UCSD-AML1 (cell line): ENCODE data around the gene LZTFL1.

Experiments used
- DNase-seq: peaks from one replicate; lab custom pipeline; 2025; ENCODE audit not compliant: unreplicated experiment; lab: John Stamatoyannopoulos, UW

LZTFL1 gene

GRCh38 chr3:45814322-45814721, 27.6 kb downstream of the LZTFL1 start:
- no peak for DNase-seq

DNA sequence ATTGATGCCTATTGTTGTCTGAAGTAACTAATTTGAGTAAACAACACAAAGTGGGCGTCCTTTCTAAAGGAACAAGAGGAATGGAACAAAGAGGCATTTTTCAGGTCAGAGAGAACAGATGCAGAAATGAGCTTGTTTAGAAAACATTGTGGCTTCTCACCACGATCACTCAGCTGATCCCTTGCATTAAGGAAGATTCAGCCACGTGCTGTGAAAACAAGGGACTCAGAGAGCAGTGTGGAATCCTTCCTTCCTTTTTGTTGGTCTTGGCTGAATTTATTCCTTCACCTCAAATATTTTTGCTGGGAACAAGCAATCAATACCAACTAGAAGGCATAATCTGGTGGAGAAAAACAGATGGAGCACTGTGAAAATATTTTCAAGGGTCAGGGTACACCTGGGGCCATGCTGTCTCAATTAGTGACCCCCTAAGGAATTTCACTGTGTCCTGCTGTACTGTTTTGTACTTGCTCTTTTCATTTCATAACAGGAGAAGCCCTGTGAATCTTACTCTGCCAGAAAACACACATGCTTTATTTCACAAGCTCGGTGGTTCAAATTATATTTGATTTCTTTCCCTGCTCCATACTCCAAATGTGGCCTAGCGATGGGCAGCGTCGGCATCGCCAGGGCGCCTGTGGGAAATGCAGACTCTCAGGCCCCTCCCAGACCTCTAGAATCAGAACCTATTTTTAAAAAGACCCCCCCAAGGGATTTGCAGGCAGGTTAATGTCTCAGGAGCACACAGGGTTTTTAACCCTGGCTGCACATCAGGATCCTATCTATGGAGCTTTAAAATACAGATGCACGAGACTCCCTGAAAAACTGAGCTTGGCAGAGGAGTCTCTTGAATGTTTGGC, 34.0 kb downstream of the LZTFL1 start:
- DNase-seq = no peak

GRCh38 chr3:45807133-45807532, 34.8 kb downstream of the LZTFL1 start:
- no peak for DNase-seq

GRCh38 chr3:45806072-45806471, 35.8 kb downstream of the LZTFL1 start:
- no peak for DNase-seq

GRCh38 chr3:45803252-45803935, 38.5 kb downstream of the LZTFL1 start:
- DNase-seq = no peak

GRCh38 chr3:45802146-45802545, 39.8 kb downstream of the LZTFL1 start:
- DNase-seq = no peak

- no peak for DNase-seq
These were observed 41.3 kb downstream of the LZTFL1 start for GRCh38 chr3:45800611-45801010.

DNA sequence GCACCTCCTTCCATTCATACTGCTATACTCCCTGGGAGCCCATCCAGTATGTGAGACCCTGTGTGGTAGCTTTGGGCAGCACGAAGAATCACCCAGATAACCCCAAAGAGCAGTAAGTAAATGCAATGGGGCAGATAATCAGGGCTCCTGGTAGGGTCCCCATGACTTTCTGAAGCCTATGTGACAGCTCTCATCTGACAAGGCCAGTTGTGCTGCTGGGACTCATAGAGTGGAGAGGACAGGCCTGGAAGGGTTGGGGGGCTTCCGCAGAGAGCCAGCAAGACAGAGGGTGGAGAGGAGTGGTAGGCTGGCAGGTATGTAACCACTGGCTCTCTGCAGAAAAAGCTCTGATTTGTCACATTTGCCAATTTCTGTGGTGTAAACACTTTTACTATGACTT, 42.3 kb downstream of the LZTFL1 start:
- DNase-seq = no peak

DNA sequence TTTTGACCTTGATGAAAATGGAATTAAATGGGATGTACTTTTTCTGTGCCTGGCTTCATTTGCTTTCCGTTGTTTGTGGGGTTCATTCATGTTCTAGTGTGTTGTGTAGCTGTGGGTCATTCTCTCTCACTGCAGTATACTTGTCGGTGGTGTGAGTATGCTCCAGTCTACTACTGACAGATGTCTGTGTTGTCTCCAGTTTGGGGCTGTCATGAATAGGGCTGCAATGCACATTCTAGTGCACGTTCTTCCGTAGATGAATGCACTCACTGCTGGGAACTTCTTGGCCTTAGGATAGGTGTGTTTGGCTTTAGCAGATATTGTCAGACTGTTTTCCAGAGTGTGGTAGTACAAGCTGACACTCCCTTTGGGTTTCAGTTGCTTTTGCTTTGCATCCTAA, 43.9 kb downstream of the LZTFL1 start:
- no peak for DNase-seq

DNA sequence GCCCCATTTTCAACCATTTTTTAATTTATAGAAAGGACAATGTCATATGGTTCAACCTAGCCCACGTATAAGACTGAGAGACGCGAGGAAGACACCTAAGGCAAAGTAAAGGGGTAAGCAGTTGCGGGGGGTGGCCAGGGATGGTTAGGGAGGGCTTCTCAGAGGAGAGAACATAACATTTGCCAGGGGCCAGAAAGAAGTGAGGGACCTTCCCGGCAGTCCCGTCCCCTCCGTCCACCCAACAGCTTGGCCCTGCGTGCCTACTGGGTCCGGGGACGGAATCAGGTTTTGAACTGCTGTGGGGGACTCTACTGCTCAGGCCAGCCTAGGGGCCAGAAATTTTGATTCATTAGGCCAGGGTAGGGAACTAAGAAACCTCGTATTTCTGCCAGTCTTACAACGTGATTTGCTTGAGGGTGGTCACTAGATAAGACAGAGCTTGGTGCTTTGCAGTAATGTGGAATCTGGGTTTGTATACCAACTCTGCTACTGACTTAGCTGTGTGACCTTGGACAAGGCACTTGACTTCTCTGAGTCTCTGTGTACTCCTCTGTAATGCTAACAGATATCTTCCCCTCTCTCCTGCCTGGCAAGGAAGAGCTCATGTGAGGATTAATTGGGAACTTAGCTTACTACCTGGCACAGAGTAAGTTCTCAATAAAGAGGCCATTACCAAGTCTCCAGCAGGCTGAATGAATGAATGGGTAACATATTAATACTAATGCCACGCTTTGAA, 44.8 kb downstream of the LZTFL1 start:
- no peak for DNase-seq

GRCh38 chr3:45795882-45796765, 45.8 kb downstream of the LZTFL1 start, which contains the start of gene SLC6A20:
TSS of gene SLC6A20 (minus strand) at chr3:45796536. CDS start at chr3:45796419, 117 bp downstream.
- no peak for DNase-seq

- no peak for DNase-seq
These were observed 46.4 kb downstream of the LZTFL1 start for GRCh38 chr3:45795509-45795881.

DNA sequence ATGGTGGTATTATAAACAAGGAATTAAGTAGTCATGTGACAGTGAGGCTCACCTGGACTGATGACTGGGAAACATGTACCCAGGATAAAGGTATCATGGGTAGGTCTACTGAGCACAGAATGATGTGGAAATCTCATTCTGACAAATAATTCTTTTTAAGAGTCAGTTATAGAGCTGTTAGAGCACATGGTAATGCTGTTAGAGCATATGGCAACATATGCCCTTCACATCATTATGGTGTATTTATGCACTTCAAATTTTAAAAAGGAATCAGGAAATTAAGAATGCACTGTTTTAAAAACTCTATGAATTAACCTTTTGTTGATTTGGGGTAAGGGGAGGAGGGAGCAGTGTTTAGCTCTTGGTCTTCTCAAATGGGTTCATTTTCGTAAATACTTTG, 47.3 kb downstream of the LZTFL1 start:
- DNase-seq = no peak

DNA sequence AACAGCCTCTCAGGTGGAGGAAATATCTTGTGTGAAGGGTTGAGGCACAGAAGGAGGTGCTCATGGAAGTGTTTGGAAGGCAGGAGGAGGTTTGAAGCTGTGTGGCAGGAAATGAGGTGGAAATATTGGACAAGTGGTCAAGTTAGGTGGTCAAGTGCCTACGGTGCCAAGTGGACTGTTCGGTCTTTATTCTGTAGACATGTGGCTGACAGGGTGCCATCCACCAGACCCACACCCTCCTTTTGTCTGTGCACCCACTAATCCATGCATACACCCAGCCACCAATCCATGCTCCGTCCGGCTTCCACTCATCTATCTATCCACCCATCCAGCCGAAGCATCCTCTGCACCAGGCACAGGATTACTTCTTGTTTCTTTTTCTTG, 47.8 kb downstream of the LZTFL1 start:
- no peak for DNase-seq

DNA sequence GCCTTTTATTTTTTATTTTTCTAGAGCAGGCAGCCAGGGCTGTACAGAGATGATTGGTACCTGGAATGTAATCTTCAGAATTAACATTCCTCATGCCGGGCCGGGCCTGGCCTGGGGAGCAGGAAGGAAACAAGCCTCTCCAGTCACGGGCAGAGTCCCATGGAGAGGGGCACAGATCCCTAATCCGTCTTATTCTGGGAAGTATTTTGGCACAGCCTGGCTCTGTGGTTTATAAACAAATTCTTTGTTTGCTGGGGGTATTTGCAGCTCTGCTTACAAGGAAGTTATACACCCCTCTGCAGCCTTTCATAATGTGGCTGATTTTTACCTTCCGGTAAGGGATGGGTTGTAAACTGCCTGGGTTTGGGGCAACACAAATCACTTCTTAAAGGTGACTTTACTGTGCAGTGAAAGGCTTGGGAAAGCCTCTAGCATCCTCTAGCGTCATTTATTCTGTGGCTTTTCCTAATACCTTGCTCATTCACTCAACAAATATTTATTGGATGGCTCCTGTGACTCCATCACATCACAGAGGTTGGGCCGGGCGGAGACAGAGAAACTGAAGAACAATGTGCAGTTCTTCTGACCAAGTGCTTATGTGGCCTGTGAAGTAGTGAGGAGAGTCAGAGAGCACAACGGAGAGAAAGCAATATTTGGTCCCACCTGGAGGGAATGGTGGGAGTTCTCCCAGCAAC, 48.3 kb downstream of the LZTFL1 start:
- DNase-seq = no peak

DNA sequence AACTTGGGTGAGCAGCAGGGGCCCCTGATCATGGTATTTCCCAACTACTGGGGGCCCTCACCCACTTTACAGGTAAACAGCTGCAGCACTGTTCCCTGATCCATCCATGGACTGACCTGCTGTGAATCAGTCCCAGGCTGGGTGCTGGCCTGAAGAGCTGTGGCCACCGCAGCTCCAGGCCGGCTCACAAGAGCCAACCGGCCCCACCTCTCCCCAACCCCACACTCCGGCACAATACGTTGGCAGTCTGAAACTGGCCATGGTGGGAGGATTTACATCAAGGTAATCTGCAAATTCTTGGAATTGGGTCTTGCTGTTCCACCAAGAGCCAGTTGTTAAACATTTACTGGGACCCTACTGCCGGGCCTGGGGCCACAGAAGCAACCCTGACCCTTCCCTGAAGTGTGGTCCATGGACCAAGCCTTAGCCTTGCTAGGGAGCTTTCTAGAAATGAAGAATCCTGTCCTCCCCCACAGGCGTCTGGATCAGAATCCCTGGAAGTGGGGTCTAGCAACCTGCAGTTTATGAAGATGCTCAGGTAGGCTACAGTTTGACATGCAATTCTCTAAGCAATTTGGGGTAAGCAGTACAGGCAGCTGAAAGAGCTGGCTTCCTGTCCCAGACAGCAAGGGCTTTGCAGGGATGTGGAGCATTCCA, 49.3 kb downstream of the LZTFL1 start:
- DNase-seq = no peak

DNA sequence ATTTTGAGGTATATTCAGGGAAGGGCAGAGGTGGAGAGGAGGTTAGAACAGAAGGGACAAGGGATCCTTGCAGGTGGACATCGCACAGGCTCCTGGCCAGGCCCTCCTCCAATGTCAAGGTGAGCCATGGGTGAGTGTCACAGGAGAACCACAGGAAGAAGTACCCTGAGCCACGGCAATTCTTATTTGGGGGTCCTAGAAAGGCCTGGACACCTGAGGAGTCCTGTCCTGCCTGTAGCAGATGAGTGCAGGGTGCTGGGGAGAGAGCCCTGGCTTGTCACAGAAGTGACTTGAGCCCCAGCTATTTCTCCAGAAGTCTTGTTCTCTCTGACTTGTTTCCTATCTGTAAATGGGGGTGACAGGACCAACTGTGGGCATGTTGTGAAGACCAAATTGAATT, 49.9 kb downstream of the LZTFL1 start:
- no peak for DNase-seq

- DNase-seq = no peak
These were observed 51.3 kb downstream of the LZTFL1 start for GRCh38 chr3:45790596-45790995.

DNA sequence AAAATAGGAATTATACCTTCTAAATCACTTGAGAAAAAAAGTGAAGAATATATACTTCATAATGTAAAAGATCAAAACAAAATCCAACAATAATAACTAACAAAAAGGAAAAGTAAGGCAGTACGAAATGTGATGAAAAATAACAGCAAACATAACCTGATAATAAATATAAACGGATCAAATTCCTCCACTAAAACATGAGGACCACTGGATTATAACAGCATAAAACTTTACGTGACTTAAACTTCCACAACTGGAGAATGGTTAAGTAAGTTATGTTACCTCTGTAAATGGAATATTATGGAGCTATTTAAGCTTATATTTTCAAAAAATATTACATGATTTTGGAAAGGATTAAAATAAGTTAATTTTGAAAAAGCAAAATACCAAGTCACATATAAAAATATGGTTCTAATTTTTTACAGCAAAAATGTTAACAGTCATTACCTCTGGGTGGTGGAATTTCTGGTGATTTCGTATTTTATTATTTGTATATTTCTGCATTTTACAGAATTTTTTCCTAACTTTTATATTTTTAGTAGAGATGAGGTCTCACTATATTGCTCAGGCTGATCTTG, 52.6 kb downstream of the LZTFL1 start:
- DNase-seq = no peak
